Anterior cingulate cortex (tissue), 58 donors: Measurements from ENCODE around the gene USP46.

Source experiments
- DNase-seq, 58 donors: peaks; one replicate each; lab custom pipeline; 2025; lab: John Stamatoyannopoulos, UW

The USP46 gene

GRCh38 chr4:52625216-52625615, 33.9 kb downstream of the USP46 start:
- no peak for DNase-seq

GRCh38 chr4:52622564-52622963, 36.5 kb downstream of the USP46 start:
- no peak for DNase-seq

DNA sequence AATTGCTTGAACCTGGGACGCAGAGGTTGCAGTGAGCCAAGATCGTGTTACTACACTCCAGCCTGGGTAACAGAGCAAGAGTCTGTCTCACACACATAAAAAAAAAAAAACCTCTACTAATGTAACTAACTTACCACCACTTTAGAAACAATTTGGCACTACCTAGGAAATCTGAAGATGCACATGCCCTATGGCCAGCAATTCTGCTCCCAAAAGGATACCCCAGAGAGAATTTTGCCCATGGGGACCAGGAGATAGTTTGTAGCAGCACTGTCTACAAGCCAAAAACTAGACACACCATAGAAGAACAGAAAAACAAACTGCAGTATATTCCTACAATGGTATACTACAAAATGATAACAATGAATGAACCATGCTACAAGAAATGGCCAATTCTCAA, 37.5 kb downstream of the USP46 start:
- DNase-seq = no peak

DNA sequence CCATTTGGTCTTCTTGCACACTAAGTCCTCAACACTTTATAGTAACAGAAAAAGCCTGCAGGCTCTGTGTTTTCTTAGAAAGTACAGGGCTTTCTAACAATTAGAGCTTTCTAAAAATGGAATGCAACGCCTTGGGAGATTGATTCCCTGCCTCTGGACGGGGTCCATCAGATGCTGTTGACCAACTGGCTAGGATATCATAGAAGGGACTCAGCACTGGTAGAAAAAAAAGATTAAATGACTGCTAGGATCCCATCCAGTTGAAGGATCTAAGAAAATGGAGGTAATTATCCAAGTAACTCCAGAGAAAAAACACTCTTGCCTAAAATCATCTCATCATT, 39.5 kb downstream of the USP46 start:
- no peak for DNase-seq

DNA sequence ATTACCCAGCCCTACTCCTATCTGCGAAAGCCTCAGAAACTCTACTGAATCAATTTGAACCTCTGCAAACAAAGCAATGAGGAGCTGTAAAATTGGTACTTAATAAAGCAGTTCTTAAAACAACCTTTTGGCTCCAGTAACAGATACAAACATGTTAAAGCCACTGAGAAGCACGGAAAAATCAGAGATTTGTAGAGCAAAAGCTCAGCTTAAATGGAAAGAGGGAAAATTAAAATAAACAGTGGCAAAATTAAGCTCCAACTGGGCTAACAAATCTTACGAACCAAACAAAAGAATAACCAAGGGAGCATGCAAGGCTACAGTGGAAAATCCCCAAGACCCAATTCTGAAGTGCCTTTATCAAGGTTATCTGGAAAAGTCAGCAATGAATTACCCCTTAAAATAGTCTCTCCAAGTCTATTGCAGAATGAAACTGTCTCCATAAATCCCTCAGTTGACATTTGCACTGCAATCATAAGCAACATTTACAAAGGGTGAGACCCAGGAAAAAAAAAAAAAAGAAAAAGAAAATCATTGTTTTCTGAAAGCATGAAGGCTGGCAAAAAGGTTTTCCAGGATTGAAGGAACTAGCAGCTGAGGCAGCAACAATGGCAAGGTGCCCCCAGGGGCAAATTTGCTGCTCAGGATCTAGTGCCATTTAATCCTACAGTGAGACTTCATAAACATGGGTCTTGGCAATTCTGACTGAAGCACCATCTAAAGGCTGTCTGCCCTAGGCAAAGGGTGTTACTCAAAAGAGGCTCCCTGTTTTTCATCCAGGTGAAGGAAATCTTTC, 40.1 kb downstream of the USP46 start:
- no peak for DNase-seq

DNA sequence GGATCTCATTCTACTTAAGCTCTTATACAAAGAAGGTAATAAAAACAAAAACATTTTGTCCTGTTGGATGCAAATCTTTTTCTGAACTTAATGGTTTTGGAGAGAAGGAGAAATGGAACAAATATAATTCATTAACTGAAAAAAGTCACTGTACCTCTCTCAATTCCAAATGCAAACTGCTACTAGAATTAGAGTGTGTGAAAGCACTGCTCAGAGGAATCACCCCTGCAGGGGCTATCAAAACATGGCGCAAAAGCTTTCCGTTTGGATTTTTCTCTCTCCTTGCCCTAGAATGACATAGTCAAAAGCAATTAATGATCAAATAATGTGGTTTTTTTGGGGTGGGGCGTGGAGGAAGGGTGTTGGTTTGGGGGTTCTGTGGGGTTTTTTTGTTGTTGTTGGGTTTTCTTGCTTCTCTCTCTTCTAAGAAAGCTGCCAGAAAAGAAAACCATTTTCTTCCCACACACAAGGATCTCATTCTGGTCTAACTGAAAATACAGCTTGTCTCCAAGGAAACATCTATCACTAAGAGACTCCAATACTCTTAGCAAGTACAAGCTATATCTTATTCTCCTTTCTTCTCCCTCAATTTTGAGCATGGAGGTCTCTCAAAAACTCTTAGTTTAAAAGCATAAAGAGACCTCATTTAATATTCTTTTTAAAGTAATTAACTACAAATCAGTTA, 41.6 kb downstream of the USP46 start:
- DNase-seq = peak in 2 of 58 donors; percentile 3 to 19

DNA sequence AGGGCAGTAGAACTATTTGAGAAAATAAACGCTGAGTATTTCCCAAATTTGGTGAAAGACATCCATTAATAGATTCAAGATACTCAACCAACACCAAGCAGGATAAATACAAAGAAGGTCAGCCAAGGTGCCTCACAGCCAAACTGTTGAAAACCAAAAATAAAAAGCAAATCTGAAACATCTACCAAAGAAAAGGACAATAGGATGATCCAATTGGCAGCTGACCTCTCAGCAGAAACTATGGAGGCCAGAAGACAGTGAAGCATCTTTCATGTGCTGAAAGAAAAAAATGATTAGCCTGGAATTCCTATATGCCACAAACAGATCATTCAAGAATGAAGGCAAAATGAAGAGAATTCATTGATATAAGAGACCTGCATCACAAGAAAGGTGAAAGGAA, 44.9 kb downstream of the USP46 start:
- DNase-seq = no peak

GRCh38 chr4:52612341-52612740, 46.8 kb downstream of the USP46 start:
- no peak for DNase-seq

DNA sequence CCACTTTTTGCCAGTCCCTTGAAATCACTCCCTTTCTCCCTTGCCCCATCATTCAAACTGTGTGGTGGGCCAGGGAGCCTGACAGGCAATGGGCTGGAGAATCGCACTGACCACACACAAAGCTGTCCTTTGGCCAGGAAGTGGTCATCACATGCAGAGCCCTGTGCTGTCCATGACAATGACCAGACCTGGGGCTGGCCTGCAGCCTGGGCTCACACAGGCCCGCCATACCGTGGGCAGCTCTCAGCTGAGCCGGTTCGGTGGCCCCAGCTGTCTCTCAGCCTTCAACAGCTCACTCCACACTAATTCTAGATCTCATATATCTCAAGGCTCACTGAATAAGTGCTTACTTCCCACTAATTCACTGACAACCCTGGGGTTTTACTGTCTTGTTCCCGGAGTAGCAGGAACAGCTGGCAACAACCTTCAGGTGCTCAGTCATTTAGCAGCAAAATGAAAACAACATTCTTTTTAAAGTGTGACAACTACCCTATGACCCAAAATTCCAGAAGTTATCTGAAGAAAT, 48.0 kb downstream of the USP46 start:
- no peak for DNase-seq

DNA sequence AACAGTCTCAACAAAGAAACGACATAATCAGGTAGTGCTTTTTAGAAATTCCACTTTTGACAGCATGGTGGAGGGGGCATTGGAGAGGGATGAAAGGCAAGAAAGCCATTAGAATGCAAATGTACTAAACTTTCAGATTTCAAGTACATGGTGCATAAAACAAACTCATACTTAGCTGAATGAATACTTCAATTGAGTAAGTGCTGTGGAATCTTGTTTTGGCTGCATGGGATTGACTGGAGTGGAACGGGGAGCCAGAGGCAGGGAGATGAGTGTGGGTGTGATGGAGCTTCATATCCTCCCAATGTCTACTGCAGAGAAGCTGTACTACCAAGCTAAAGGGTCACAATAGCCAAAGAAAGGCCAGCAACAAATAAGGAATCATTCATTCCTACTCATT, 52.4 kb downstream of the USP46 start:
- no peak for DNase-seq

- DNase-seq = no peak
Measured at GRCh38 chr4:52606040-52606439, 53.1 kb downstream of the USP46 start.

DNA sequence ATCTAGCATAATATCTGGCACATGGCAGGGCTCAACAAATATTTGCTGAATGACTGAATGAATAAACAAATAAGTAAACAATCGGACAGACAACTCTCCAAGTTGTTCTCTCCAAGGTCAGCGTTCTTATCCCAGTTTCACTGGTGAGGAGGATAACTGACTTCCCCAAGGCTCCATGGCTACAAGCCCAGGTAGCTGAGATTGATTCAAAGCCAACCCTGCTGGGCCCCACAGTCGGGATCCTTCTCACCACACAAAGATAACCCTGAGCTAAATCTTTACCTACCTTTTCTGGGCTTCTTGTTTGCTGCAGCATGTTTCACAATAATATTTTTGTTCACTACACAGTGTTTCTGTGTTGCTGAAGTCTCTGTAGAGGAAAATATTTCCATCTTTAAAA, 54.9 kb downstream of the USP46 start:
- DNase-seq = no peak

- DNase-seq = peak in 1 of 58 donors; percentile 4
Measured at GRCh38 chr4:52600275-52600674, 58.8 kb downstream of the USP46 start.

GRCh38 chr4:52595001-52595400, 64.1 kb downstream of the USP46 start:
- DNase-seq = no peak

DNA sequence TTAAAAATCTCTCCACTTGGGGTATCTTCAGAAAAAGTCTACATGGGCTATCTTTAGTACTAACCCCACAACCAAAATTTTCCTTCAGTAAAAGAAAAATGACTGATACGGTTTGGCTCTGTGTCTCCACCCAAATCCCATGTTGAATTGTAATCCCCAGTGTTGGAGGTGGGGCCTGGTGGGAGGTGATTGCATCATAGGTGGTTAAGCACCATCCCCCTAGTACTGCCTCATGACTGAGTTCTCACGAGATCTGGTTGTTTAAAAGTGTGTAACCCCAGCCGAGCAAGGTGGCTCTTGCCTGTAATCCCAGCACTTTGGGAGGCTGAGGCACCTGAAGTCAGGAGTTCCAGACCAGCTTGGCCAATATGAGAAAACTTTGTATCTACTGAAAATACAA, 66.8 kb downstream of the USP46 start:
- DNase-seq = no peak

DNA sequence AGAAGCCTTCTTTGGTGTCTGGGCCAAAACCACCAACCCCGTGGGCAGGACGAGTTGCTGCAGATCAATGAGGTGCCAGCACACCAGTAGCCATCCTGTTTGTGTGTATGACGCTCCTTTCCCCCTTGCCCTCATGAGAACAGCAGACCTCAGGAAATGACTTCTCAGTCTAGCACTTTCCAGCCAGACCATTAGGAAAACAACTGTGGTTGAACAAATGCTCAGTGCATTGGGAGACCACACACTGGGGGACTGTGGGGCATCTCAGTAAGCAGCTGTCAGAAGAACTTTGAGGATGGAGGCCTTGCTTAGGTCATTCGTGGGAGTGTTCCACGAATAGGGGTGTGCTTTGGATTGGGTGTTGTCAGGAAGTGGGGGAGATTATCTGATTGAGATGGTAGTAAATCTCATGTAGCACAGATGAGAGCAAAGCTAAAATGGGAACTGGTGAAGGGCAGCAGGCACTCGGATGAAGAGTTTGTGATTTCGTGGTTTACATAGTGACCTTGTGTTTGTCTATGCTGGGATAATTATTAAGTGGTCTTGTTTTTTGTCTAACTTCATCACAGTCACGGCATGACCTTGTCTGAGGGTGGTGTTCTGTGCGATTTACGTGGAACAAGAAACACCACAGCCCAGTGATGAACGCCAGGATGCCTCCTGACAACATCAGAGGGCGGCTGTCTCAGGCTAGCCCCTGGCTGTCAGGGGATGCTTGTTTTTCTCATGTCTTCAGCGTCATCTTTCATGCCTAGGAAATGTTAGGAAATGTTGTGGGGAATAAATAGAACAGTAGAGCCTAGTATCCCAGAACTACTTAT, 70.1 kb downstream of the USP46 start:
- no peak for DNase-seq

- DNase-seq = peak in 18 of 58 donors; percentile 0 to 40 (median 7)
Measured at GRCh38 chr4:52588097-52588496, 71.0 kb downstream of the USP46 start.

DNA sequence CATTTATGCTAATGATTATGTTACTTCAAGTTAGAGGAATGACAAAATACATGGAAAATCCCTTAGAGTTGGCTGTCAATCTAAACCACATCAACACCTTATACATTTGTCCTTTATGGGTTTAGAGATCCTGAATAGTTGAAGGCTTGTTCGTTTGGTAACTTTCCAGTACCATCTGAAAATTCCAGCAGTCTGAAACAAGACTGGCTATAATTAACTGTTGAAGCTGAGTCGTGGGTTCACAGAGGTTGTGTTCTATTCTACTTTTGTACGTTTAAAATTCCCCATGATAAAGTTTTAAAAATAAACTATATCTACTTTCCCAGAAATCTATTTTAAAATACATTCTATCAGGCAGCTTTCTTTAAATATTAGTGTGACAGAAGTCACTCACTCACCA, 73.0 kb downstream of the USP46 start:
- no peak for DNase-seq

DNA sequence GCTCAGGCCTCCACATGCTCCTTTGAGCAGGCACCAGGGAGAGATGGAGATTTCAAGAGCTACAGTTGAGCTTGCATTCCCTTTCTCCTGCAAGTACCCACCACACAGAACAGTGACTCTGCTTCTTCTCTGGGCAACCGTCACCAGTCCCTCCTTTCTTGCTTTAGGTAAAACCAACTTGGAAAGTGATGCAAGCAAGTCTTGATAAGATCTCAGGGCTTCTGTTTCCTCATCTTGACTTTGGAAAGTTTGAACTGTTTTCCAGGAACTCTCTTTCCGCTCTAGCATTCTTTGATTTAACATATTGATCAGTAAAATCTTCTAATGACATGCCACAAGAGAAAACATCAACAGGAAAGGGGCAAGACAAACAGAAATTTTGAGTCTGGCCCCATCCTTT, 73.7 kb downstream of the USP46 start:
- no peak for DNase-seq

GRCh38 chr4:52579602-52580272, 79.4 kb downstream of the USP46 start:
- DNase-seq = no peak

DNA sequence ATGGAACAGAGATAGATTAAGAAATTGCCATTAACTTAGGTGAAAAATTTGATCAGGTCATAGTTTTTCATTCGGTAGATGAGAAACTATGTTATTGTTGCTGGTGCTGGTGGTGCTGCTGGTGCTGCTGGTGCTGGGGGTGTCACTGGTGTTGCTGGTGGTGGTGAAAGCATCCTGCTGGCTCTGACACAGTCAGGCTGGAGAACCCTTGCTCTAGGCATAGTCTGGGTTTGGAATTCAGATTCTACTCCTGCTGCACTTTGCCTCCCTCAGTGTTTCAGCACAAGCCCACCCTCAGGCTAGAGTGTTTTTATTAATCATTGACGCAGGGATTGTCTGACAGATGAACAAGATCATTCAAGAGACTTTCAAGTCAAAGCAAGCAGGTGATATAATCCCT, 80.2 kb downstream of the USP46 start:
- DNase-seq = no peak
